Keratinocyte (primary cell): ENCODE measurements around the gene PIGC. TPM values are rescaled to one million over a fixed set of nuclear protein-coding genes. Genes with fewer than 3 reads are reported as not detected.

ENCODE experiments used
- DNase-seq: peaks from one replicate; pipeline ENCODE4 v3.0.0-alpha.2; 2011; ENCODE audit warnings: low read depth, missing footprints, low spot score
- FAIRE-seq: peaks from 2 replicates; lab custom pipeline; 2011; peaks lifted over from hg19 to GRCh38; lab: Jason Lieb, UNC
- H2AFZ ChIP-seq: 2 replicates; pipeline ENCODE4 v1.6.0; 2012; ENCODE audit warnings: low read length, control low read depth, inconsistent platforms; ENCODE audit not compliant: control insufficient read depth
- H3K27ac ChIP-seq: 2 replicates; pipeline ENCODE4 v1.5.1; 2011; ENCODE audit warnings: low read length; ENCODE audit not compliant: control insufficient read depth, insufficient read depth
- H3K27me3 ChIP-seq: 3 replicates; pipeline ENCODE4 v1.6.0; 2011; ENCODE audit warnings: low read length; ENCODE audit not compliant: control insufficient read depth, insufficient read depth; ENCODE audit errors: extremely low read depth
- H3K36me3 ChIP-seq, 2 experiments: 2 replicates in 1 of 2; 3 replicates in 1 of 2; pipeline ENCODE4 v1.5.1; 2011; ENCODE audit warnings: low read length in 2 of 2, mild to moderate bottlenecking in 1 of 2; ENCODE audit not compliant: control insufficient read depth in 2 of 2, insufficient read depth in 2 of 2; ENCODE audit errors: extremely low read depth in 1 of 2
- H3K4me1 ChIP-seq: 3 replicates; pipeline ENCODE4 v1.5.1; 2011; ENCODE audit warnings: low read length; ENCODE audit not compliant: control insufficient read depth, insufficient read depth; ENCODE audit errors: extremely low read depth
- H3K4me2 ChIP-seq: 3 replicates; pipeline ENCODE4 v1.6.0; 2011; ENCODE audit warnings: low read depth, low read length; ENCODE audit not compliant: control insufficient read depth, insufficient read depth; ENCODE audit errors: extremely low read depth
- H3K4me3 ChIP-seq, 3 experiments: fragments of 200-600 bp in 1 of 3; sonication (generic) in 1 of 3; 2 replicates in 2 of 3; 3 replicates in 1 of 3; pipeline ENCODE4 v1.5.1; 2011 to 2016; ENCODE audit warnings: low read length in 3 of 3, mild to moderate bottlenecking in 3 of 3, control low read depth in 2 of 3, inconsistent platforms in 1 of 3, low read depth in 1 of 3, mixed read lengths in 1 of 3, mixed run types in 1 of 3, moderate library complexity in 1 of 3; ENCODE audit not compliant: control insufficient read depth in 2 of 3, insufficient read depth in 2 of 3; ENCODE audit errors: extremely low read depth in 1 of 3
- H3K79me2 ChIP-seq: 2 replicates; pipeline ENCODE4 v1.6.0; 2012; ENCODE audit warnings: low read length; ENCODE audit not compliant: control insufficient read depth, insufficient read depth
- H3K9ac ChIP-seq: 3 replicates; pipeline ENCODE4 v1.6.0; 2011; ENCODE audit warnings: low read length; ENCODE audit not compliant: control insufficient read depth, insufficient read depth; ENCODE audit errors: extremely low read depth
- H3K9me1 ChIP-seq: 3 replicates; pipeline ENCODE4 v1.6.0; 2011; ENCODE audit warnings: low read length; ENCODE audit not compliant: control insufficient read depth, insufficient read depth; ENCODE audit errors: extremely low read depth
- H3K9me3 ChIP-seq: 2 replicates; pipeline ENCODE4 v1.5.1; 2012; ENCODE audit warnings: low read depth, low read length; ENCODE audit not compliant: control insufficient read depth
- H4K20me1 ChIP-seq: 3 replicates; pipeline ENCODE4 v1.6.0; 2011; ENCODE audit warnings: low read length; ENCODE audit not compliant: control insufficient read depth, insufficient read depth; ENCODE audit errors: extremely low read depth
- CTCF ChIP-seq, 3 experiments: IDR thresholded peaks in 1 of 3; conservative IDR thresholded peaks in 1 of 3; optimal IDR thresholded peaks in 1 of 3; 2 replicates in 2 of 3; 3 replicates in 1 of 3; pipeline versions ENCODE3 to v1.5.1; 2011; ENCODE audit warnings: low read length in 3 of 3, mild to moderate bottlenecking in 3 of 3, moderate library complexity in 2 of 3, control low read depth in 1 of 3, inconsistent platforms in 1 of 3; ENCODE audit not compliant: insufficient read depth in 2 of 3; ENCODE audit errors: extremely low read depth in 1 of 3
- EZH2 ChIP-seq: IDR thresholded peaks from one replicate; pipeline ENCODE4 v1.6.1; 2012; ENCODE audit warnings: inconsistent platforms, mild to moderate bottlenecking, low read length, moderate library complexity
- dilution Hi-C: fragments of 300-500 bp; cut with MboI; formaldehyde crosslinking; loops from one replicate; pipeline ENCODE4 v1.7.0; 2020; ENCODE audit warnings: low sequenced_read_pairs; ENCODE audit not compliant: extremely low pct_ligation_motif_present
- polyA plus RNA-seq, 5 experiments: library from polyadenylated mRNA; depleted of rRNA in 3 of 5; stranded (reverse) in 3 of 5; stranded (forward) in 1 of 5; unstranded in 1 of 5; fragments of >200 nt; gene quantifications; 1 replicate in 1 of 5; 2 replicates in 3 of 5; 3 replicates in 1 of 5; pipeline versions ENCODE4 v1.2.1 to v1.2.3, GENCODE V29; 2011 to 2012; ENCODE audit warnings: missing spikeins in 2 of 5, low read depth in 1 of 5, low replicate concordance in 1 of 5

PIGC gene
- polyA plus RNA-seq, 1 donor (not counting 4 experiments of a cell fraction or from before 2014, with no cell fraction given), result 21.6 TPM

DNA sequence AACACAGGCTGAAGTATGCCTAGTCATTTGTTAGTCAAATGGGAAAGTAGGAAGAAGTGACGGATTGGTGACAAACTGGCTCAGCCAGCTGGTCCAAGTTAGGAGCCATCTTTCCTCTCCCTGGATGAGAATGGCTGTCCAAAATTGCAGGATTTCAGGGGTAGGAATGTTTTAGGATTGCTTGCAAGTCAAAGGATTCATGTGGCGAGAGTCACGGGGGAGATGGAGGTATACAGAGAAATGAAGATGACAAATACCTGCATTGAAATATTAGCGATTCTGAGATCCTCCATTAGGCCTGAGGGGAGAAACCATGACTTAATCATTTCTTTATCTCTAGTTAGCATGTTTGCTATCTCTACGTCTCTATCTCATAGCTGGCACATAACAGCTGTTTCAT lies 41.8 kb upstream of the PIGC start:
- Histone ChIP-seq H3K79me2 (no peaks in the 10 kb centered on the region), H3K4me2 (no peak overlapping the region), H3K36me3 (no peaks in the 10 kb centered on the region), H3K4me3 (no peak overlapping the region), H3K4me1 (peaks cover 4% of the 10 kb centered on the region), H4K20me1 (no peaks in the 10 kb centered on the region), H3K9ac (no peak overlapping the region), H2AFZ (no peak overlapping the region), H3K9me3 (no peaks in the 10 kb centered on the region), H3K27ac (no peak overlapping the region), H3K27me3 (no peaks in the 10 kb centered on the region), H3K9me1 (no peaks in the 10 kb centered on the region)
- FAIRE-seq, result peak; percentile 39
- TF ChIP-seq CTCF (optimal IDR thresholded peaks at IDR 0.05 in 1 of 3, IDR thresholded peaks at IDR 0.05 in 1 of 3, conservative IDR thresholded peaks at IDR 0.05 in 1 of 3; ENCODE audit: extremely low read depth in 1 of 3, insufficient read depth in 2 of 3, low read length in 3 of 3) (no peak), EZH2 (no peak)
- no peak for DNase-seq
- dilution Hi-C loops, result no loop called here

GRCh38 chr1:172484252-172484651 lies 40.4 kb upstream of the PIGC start:
- no peaks in the 10 kb centered on the region for H3K9me1 ChIP-seq
- dilution Hi-C loops, result no loop called here
- H3K9me3 ChIP-seq, result no peaks in the 10 kb centered on the region
- FAIRE-seq (peak; percentile 36), DNase-seq (no peak)
- no peaks in the 10 kb centered on the region for H3K79me2 ChIP-seq
- H3K9ac ChIP-seq, result no peak overlapping the region
- H3K27ac ChIP-seq, result no peak overlapping the region
- TF ChIP-seq EZH2, result no peak
- TF ChIP-seq CTCF (optimal IDR thresholded peaks at IDR 0.05 in 1 of 3, IDR thresholded peaks at IDR 0.05 in 1 of 3, conservative IDR thresholded peaks at IDR 0.05 in 1 of 3; ENCODE audit: extremely low read depth in 1 of 3, insufficient read depth in 2 of 3, low read length in 3 of 3), result no peak
- no peaks in the 10 kb centered on the region for H3K27me3 ChIP-seq
- H3K4me1 ChIP-seq, result peaks cover 4% of the 10 kb centered on the region
- H3K36me3 ChIP-seq, result no peaks in the 10 kb centered on the region
- H2AFZ ChIP-seq, result no peak overlapping the region
- H4K20me1 ChIP-seq, result no peaks in the 10 kb centered on the region
- no peak overlapping the region for H3K4me2 ChIP-seq
- no peak overlapping the region for H3K4me3 ChIP-seq
